GM21423 (cell line): Measurements from ENCODE around the gene AGAP3.

Experiments used
- ATAC-seq: cut with Tn5 transposase; IDR thresholded peaks from one replicate; pipeline ENCODE4 v1.9.1; 2021; ENCODE audit warnings: mild to moderate bottlenecking, moderate library complexity; ENCODE audit not compliant: unreplicated experiment

Gene AGAP3

DNA sequence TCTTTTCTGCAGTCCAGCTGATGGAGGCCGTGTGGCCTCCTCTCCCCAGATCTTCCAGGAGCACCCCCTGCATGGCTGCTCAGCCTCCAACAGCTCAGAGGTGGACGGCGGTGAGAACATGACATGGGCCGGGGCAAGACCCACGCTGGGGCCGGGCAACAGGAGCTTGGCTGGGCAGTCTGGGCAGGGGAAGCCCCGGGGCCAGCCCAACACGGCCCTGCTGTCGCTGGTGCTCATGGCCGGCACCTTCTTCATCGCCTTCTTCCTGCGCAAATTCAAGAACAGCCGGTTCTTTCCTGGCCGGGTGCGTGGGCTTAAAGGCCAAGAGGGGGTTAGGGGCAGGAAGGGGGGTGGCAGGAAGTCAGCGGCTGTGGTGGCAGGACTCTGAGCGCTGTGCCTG, 12.3 kb upstream of the AGAP3 start:
- no peak for ATAC-seq

- no peak for ATAC-seq
Measured at GRCh38 chr7:151074817-151075661, 11.2 kb upstream of the AGAP3 start.

GRCh38 chr7:151075662-151075971, 10.7 kb upstream of the AGAP3 start:
- ATAC-seq, result no peak

GRCh38 chr7:151075978-151076426, 10.3 kb upstream of the AGAP3 start:
- ATAC-seq, result no peak

DNA sequence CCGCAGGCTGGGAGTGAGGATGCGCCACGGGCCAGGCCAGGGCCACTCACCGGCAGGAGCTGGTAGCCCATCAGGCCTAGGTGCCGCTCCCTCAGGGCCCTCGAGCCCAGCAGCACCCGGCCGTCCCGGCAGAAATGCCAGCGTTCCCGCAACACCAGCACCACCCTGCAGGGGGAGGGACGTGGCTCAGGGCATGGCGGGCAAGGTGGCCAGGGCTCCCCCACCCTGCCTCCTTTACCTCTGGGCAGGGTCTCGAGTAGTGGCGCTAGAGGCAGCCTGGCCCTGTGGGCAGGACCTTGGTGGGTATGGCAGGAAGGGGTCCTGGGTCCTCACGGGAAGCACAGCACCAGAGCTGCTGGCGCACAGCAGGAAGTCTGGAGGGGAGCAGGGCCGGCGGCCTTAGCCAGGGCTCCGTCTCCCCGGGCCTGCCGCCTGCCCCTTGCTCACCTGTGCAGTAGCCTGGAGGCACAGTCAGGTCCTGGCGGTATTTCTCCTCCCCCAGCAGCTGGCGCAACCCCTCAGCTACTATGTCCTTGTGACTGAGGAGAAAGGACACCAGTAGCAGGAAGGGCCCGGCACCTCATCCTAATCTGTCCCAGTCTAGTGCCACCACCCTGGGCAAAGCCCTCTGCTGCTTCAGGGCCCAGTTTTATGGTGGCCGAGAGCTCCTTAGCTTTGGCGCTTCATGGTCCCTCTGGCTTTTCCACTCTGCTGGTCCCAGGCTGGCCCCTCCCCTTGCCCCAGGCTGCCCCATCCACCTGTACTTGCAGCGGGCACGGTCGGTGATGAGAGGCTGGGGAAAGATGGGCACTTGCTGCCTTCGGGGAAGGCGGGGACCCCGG, 9.2 kb upstream of the AGAP3 start:
- no peak for ATAC-seq

DNA sequence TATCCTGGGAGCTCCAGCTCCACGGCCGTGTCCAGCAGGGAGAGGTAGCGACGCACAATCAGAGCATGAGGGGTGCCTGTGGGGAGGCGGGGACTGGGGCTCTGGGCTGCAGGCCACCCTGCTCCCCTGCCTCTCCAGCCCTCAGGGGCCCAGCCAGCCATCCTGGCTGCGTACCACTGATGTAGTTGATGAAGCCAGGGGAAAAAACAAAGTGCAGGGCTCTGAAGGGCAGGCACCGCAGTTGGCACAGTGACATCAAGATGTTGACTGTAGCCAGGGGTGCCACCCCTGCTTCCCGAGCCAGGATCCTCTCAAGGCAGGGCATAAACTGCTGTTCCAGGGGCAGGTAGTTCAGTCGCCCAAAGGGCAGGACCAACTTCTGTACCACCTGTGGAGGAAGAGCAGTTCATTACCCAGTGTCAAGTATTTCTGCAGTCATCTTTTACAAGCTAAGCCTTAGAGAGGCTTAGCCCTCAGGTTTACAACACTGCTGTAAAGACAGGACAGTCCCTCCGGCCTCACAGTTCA, 8.5 kb upstream of the AGAP3 start:
- ATAC-seq, result no peak

DNA sequence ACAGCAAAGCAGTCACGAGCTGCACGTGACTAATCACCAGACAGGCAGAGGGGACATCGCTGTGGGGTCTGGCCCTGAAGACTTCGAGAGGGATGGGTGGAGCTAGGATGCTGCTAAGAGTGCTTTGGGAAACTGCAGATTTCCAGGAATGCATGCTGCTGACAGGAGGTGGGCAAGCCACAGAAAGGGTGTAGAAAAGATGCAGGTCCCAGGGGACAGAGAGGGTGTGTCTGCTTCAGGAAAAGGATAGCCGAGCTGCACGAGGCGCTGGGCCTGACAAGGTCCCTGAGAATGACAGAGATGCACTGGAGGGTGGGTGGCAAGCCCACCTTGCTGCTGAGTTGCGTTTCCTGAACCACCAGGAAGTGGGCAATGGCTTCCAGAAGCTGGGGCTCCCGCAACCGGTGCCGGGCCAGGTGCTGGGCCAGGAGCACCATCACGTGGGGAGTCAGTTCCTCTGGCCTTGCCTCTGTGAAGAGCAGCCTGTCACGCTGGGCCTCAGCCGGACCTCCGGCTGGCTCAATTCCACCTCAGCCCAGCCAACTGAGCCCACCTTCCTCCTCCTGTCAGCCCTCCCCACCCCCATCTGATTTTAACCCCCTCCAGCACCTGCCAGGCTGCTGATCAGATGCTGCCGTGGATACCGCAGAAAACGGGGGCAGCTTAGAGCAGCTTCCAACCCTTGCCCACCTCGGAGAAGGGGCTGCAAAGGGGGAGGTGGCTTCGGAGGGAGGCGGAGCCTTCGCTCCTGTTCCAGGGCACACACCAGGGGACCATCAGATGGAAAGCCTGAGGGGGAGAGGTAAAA, 7.8 kb upstream of the AGAP3 start:
- ATAC-seq, result no peak

GRCh38 chr7:151079199-151079910, 6.9 kb upstream of the AGAP3 start:
- no peak for ATAC-seq

DNA sequence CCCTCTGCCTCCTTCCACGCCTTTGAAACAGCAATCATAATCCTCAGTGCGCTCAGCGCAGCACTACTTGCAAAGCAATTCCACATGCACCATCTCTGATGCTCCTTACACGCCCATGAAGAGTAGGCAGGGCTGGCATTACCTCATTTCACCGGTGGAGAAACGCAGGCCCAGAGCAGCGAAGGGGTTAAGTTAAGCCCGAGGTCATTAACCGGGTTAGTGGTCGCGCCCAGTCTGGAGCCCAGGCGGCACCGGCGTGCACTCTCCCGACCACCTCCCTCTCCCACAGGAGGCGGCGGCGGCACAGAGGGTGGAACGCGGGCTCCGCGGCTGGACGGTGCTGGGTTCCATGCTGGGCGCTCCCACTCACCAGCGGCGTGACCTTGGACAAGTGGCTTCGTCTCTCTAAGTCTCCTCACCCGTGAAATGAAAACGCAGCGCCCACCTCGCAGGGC, 6.2 kb upstream of the AGAP3 start:
- ATAC-seq, result no peak

DNA sequence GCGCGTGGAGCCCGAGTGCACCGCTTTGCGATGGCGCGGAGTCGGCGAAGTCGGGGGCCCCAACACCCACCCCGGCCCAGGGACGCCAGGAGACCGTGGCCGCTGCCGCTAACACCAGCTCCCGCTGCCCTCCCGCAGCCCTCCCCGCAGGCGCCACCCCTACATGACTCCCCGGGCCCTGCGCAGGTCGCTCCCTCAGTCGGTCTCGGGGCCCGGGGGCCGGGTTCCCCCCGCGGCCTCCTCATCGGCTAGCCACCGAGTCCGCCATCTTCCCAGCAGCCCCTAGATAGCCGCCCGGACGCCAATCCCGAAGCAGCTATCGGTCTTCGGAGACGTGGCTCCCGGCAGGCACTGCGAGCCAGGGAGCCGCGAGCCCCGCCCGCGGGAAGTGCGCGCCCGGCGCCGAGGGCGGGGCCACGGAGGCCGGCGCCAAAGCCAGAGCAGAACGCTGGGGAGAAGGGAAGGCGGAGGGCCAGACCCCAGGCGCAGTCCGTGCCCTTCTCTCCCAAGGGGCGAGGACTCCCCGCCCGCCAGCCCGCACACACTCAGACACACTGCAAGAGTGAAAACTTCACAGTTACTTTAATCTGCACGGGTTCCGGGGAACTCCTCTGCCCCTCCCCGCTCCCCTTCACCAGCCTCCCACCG, 5.6 kb upstream of the AGAP3 start, which contains the start of gene FASTK:
TSS of gene FASTK (minus strand) at position 288 of the 648 bp plus-strand sequence. CDS start at position 245, 43 bp downstream.
- ATAC-seq, result peak; percentile 70

DNA sequence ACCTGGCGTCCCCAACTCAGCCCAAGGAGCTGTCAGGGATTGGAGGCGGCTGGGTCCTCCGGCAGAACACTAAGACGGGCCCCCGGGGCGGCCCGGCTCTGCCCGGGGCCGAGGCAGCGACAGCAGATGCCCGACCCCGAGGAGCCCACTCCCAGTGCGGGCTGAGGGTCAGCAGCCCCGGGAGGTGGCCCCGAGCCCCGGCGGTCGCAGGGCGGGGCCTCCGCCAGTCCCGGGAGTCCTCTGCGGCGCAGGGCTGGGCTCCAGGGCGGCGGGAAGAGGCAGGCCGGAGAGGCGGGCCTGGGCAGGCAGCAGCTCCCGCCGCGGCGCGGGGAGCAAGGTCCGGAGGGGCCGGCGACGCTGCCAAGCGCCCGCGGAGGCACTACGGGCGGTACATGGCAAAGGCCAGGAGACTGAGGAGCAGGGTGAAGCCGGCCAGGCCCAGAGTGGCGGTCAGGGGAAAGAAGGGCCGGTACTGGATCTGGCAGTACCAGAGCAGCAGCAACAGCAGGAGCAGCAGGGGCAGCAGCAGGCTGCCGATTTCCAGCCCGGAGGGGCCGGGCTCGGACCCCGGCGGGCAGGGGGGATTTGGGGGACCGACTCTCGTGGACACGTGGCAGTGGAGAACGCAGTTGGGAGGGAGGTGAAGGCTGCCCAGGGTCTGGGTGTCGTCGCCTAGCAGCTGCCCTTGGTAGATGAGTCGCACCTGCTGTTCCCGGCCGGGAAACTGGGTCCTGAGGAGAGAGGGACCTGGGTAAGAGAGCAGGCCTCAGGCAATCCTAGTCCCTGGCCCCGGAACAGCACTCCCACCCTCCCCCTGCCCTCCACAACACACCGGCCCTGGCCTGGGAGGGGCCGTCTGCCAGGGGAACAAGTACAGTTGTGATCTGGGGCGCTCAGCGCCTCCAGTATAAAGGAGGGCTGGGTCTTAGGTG, 4.8 kb upstream of the AGAP3 start:
- ATAC-seq, result no peak

DNA sequence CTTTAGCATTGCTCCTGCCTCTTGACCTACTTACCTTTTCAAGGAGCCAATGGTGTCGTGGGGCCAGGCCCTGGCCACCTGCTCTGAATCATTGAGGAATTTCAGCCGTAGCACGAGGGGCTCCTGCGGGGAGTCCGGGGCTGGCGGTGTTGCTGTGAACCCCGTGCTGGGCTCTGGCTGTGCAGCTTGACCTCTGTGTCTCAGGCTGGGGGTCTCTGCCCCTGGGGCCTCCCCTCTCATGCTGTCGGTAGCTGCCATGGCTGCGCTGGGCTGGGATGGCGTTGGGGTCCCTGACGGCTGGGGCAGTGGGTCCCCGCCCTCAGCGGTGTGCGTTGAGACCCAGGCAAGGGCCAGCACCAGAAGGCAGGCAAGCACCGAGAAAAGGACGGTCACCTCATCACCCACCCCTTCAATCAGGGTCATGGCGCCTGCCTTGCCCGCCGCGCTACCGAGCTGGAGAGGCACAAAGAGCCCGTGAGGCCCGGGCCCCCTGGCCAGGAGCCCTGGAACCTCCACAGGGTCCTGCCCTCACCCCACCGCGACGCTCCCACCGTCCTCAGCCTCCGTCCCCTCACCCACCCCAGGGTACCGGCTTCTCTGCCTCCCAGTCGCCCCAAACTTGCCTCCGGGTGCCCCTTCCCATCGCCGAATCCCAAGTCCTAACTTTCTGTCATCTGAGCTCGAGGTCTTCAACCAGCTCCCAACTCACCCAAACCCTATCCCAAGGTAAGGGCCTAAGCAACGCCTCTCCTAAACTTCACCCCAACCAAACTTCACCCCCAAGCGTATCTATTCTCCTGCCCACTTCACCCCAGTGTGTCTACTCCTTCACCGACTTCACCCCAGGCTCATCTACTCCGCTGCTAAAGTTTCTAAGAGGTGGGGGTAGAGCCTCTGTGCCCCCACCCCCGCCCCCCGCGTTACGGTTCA, 3.9 kb upstream of the AGAP3 start:
- no peak for ATAC-seq

DNA sequence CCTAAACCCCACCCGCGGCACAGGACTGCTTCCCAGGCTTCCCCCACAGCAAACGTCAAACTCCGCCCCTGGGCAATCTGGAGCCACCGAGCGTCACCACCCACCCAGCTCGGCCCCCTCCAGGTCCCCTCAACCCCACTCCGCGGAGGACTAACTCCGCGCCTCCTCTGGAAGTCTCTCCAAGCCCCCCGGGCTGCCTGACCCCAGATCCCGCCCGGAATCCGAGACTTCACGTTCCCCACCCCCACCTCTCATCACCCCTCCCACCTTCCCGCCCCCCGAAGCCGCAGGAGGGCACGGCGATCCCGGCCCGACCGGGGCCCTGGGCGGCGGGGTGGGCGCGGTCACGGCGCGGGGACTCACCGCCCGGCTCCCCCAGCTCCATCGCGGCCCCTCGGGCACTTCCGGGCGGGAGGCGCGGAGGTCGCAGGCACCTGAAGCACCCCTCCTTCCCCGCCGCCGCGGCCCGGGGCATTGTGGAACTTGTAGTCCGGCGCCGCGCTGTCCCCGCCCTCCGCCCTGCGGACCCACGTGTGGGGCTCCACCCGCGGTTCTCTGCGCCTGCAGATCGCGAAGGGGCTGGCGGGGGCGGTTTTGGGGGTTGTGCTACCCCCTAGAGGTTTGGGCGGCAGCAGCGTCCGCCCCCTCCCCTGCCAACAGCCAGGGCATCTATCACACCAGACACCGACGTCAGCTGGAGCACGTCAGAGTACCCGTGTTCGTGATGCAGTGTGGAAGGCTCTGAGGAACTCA, 3.0 kb upstream of the AGAP3 start, which contains the start of gene TMUB1:
TSS of gene TMUB1 (minus strand) at position 423 of the 753 bp plus-strand sequence. CDS start 930 bp downstream, outside the sequence.
- ATAC-seq, result peak; percentile 42

DNA sequence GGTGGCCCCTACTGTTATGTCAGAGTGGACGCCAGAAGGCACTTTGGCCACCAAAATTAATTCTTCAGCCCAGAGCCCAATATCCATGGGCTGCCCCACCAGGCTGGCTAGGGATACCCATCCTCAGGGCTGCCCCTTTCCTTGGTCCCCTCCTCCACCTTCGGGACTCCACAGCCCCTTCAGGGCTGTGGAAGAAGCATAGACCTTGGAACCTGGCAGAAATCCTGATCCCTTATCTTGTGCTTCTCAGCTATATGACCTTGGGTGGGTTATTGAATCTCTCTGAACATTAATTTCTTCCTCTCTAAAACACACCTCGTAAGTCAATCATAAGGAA, 2.5 kb upstream of the AGAP3 start:
- ATAC-seq, result no peak

DNA sequence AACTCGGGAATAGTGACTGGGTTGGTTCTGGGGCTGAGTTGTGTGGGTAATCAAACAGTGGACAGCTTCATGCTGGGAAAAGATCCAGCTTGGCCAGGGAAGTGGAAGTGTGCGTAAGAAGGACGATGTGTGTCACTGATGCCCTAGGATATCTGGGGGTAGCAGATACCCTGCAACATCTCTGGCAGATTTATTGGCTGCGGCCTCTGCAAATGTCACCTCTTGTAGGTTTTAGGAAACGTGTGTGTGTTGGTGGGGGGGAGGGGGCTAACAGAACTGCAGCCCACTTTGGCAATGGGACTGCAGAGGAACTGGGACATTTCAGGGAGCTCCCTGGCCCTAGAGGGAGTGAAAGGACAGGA, 965 bp upstream of the AGAP3 start:
- no peak for ATAC-seq

DNA sequence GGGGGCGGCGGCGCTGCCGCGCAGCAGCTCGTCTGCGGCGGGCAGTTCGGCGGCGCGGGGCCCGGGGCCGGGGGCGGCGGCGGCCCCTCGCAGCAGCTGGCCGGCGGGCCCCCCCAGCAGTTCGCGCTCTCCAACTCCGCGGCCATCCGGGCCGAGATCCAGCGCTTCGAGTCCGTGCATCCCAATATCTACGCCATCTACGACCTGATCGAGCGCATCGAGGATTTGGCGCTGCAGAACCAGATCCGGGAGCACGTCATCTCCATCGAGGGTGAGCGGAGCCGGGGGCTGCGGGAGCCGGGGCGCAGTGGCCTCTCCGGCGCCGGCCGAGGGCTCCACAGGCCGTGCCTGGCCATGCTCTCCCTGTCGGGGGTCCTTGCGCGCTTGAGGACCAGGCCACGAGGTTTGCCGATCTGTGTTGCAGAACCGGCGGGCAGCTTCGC, 548 bp downstream of the AGAP3 start:
- ATAC-seq, result no peak
